IMR-90 (cell line): ENCODE results near the gene SLC9A9. TPM values are rescaled to one million over a fixed set of nuclear protein-coding genes. Genes with fewer than 3 reads are reported as not detected.
A peak's percentile ranks its signal among the peaks of the same experiment; 100 is the strongest.

Experiments
- ATAC-seq: fragments of 200-7000 bp; cut with Tn5 transposase; 2 replicates; pipeline ENCODE4 v1.9.1; 2020; ENCODE audit warnings: low read depth, mild to moderate bottlenecking, moderate library complexity
- BruUV-seq: library from RNA; stranded (reverse); fragments of 400-500 nt; replicated peaks from 2 replicates; lab custom pipeline; 2021; lab: Mats Ljungman, UMichigan
- CTCF ChIA-PET: fragments of 300-600 bp; formaldehyde crosslinking; extraction: SDS; loops from one replicate; lab custom pipeline; 2021; ENCODE audit warnings: antibody characterized with exemption; lab: Yijun Ruan, JAX
- POLR2A ChIA-PET: fragments of 300-600 bp; sonication (Branson Sonifier 250); formaldehyde crosslinking; loops from one replicate; lab custom pipeline; 2022; ENCODE audit warnings: antibody characterized with exemption; ENCODE audit not compliant: unreplicated experiment; lab: Charles Lee
- DNase-seq: peaks from one replicate; pipeline ENCODE4 v3.0.0; 2013
- H2AFZ ChIP-seq: replicated peaks from 2 replicates; pipeline ENCODE3; 2013; ENCODE audit warnings: low read length, mild to moderate bottlenecking; ENCODE audit not compliant: poor library complexity
- H2AK5ac ChIP-seq: 2 replicates; pipeline ENCODE4 v1.6.1; 2013; ENCODE audit warnings: low read depth, low read length, inconsistent platforms
- H2AK9ac ChIP-seq: replicated peaks from 2 replicates; pipeline ENCODE3; 2013; ENCODE audit warnings: mild to moderate bottlenecking, low read depth, low read length, moderate library complexity; ENCODE audit not compliant: poor library complexity
- H2BK120ac ChIP-seq: 2 replicates; pipeline ENCODE4 v1.6.1; 2013; ENCODE audit warnings: low read depth, low read length, inconsistent platforms
- H2BK15ac ChIP-seq: 3 replicates; pipeline ENCODE4 v1.6.1; 2013; ENCODE audit warnings: low read depth, low read length, inconsistent platforms
- H2BK20ac ChIP-seq: 2 replicates; pipeline ENCODE4 v1.6.1; 2013; ENCODE audit warnings: low read depth, mild to moderate bottlenecking, inconsistent platforms, low read length, moderate library complexity
- H2BK5ac ChIP-seq: 2 replicates; pipeline ENCODE4 v1.6.1; 2013; ENCODE audit warnings: mild to moderate bottlenecking, low read depth, low read length, inconsistent platforms; ENCODE audit not compliant: poor library complexity, severe bottlenecking
- H3K14ac ChIP-seq: replicated peaks from 2 replicates; pipeline ENCODE4 v1.6.1; 2013; ENCODE audit warnings: low read depth, low read length, inconsistent platforms
- H3K18ac ChIP-seq: 2 replicates; pipeline ENCODE4 v1.6.1; 2013; ENCODE audit warnings: low read depth, low read length, control low read depth
- H3K23ac ChIP-seq: 2 replicates; pipeline ENCODE4 v1.6.1; 2013; ENCODE audit warnings: low read depth, low read length, inconsistent platforms
- H3K27ac ChIP-seq: 2 replicates; pipeline ENCODE4 v1.5.1; 2013; ENCODE audit warnings: mild to moderate bottlenecking, control low read depth, low read length; ENCODE audit not compliant: insufficient read depth
- H3K27me3 ChIP-seq: 2 replicates; pipeline ENCODE4 v1.6.1; 2013; ENCODE audit warnings: low read length; ENCODE audit not compliant: control insufficient read depth, insufficient read depth
- H3K36me3 ChIP-seq: 2 replicates; pipeline ENCODE4 v1.6.1; 2013; ENCODE audit warnings: low read length, mixed read lengths; ENCODE audit not compliant: control insufficient read depth, insufficient read depth
- H3K4ac ChIP-seq: 2 replicates; pipeline ENCODE4 v1.6.1; 2013; ENCODE audit warnings: low read depth, low read length, inconsistent platforms
- H3K4me1 ChIP-seq: 2 replicates; pipeline ENCODE4 v1.6.1; 2013; ENCODE audit warnings: low read length, mixed read lengths; ENCODE audit not compliant: control insufficient read depth, insufficient read depth
- H3K4me2 ChIP-seq: 2 replicates; pipeline ENCODE4 v1.6.1; 2013; ENCODE audit warnings: low read depth, mild to moderate bottlenecking, control low read depth, low read length, moderate library complexity
- H3K4me3 ChIP-seq: 2 replicates; pipeline ENCODE4 v1.5.1; 2013; ENCODE audit warnings: low read depth, mild to moderate bottlenecking, control low read depth, low read length, moderate library complexity; ENCODE audit not compliant: insufficient read depth
- H3K56ac ChIP-seq: 2 replicates; pipeline ENCODE4 v1.6.1; 2013; ENCODE audit warnings: low read length, inconsistent platforms; ENCODE audit not compliant: insufficient read depth; ENCODE audit errors: extremely low read depth
- H3K79me1 ChIP-seq, 2 experiments: 2 replicates each; pipeline ENCODE4 v1.6.1; 2013; ENCODE audit warnings: low read length in 2 of 2, inconsistent platforms in 1 of 2, low read depth in 1 of 2
- H3K9ac ChIP-seq: 2 replicates; pipeline ENCODE4 v1.6.1; 2013; ENCODE audit warnings: low read depth, low read length, control low read depth
- H3K9me1 ChIP-seq: 2 replicates; pipeline ENCODE4 v1.6.1; 2013; ENCODE audit warnings: low read length, inconsistent platforms; ENCODE audit not compliant: insufficient read depth
- H3K9me3 ChIP-seq: 2 replicates; pipeline ENCODE4 v1.6.1; 2013; ENCODE audit warnings: low read length; ENCODE audit not compliant: control insufficient read depth, insufficient read depth
- H4K20me1 ChIP-seq: 2 replicates; pipeline ENCODE4 v1.6.1; 2013; ENCODE audit warnings: low read length, inconsistent platforms; ENCODE audit not compliant: insufficient read depth
- H4K5ac ChIP-seq: 2 replicates; pipeline ENCODE4 v1.6.1; 2013; ENCODE audit warnings: mild to moderate bottlenecking, low read depth, low read length, control low read depth
- H4K8ac ChIP-seq, 2 experiments: 2 replicates each; pipeline ENCODE4 v1.6.1; 2013; ENCODE audit warnings: low read depth in 2 of 2, low read length in 2 of 2, control low read depth in 1 of 2, inconsistent platforms in 1 of 2
- H4K91ac ChIP-seq: 2 replicates; pipeline ENCODE4 v1.6.1; 2013; ENCODE audit warnings: low read depth, low read length, inconsistent platforms; ENCODE audit not compliant: insufficient read depth
- BHLHE40 ChIP-seq: fragments of 150-350 bp; IDR thresholded peaks from 2 replicates; pipeline ENCODE4 v1.6.1; 2016; ENCODE audit warnings: mild to moderate bottlenecking, low read depth, low read length
- CEBPB ChIP-seq: IDR thresholded peaks from 2 replicates; pipeline ENCODE4 v1.6.1; 2012; ENCODE audit warnings: low read depth, low read length, improper control_type of control experiment
- CTCF ChIP-seq: conservative IDR thresholded peaks from 2 replicates; pipeline ENCODE4 v1.5.1; 2012; ENCODE audit warnings: mild to moderate bottlenecking, low read depth, low read length, improper control_type of control experiment
- NFE2L2 ChIP-seq: fragments of 150-350 bp; IDR thresholded peaks from 2 replicates; pipeline ENCODE4 v1.6.1; 2016; ENCODE audit warnings: low read depth, mild to moderate bottlenecking, low read length
- POLR2A ChIP-seq: IDR thresholded peaks from 2 replicates; pipeline ENCODE4 v1.6.1; 2012; ENCODE audit warnings: mild to moderate bottlenecking, low read depth, low read length
- RAD21 ChIP-seq: IDR thresholded peaks from 2 replicates; pipeline ENCODE4 v1.6.1; 2012; ENCODE audit warnings: low read length, improper control_type of control experiment
- USF2 ChIP-seq: fragments of 150-350 bp; IDR thresholded peaks from 2 replicates; pipeline ENCODE4 v1.6.1; 2017; ENCODE audit warnings: mild to moderate bottlenecking, antibody characterized with exemption, low read length, low read depth
- dilution Hi-C: fragments of 300-500 bp; cut with HindIII; formaldehyde crosslinking; loops from one replicate; pipeline ENCODE4 v1.14.3; 2018; ENCODE audit warnings: low sequenced_read_pairs; ENCODE audit not compliant: unreplicated experiment
- in situ Hi-C: fragments of 300-500 bp; cut with MboI; formaldehyde crosslinking; loops from 3 replicates; pipeline ENCODE4 v1.14.3; 2019; ENCODE audit warnings: low sequenced_read_pairs, inconsistent platforms, mixed read lengths
- intact Hi-C: fragments of 100-400 bp; cut with micrococcal nuclease; formaldehyde crosslinking; loops from 2 replicates; pipeline ENCODE4 v1.10.0; 2022
- polyA plus RNA-seq, 3 experiments: library from polyadenylated mRNA; depleted of rRNA; stranded (reverse); fragments of >200 nt; gene quantifications; 2 replicates each; pipeline ENCODE4 v1.2.3, GENCODE V29; 2012; ENCODE audit warnings: low replicate concordance in 1 of 3
- total RNA-seq: library from RNA; depleted of rRNA; stranded (reverse); fragments of >200 nt; gene quantifications from 2 replicates; pipeline ENCODE4 v1.2.3, GENCODE V29; 2012

SLC9A9 gene
- total and polyA plus RNA-seq, 2 of the 4 experiments (the other 2 are of a cell fraction): 1.4 to 2.3 TPM

- in situ Hi-C loops: no loop called here
These were observed 84.6 kb downstream of the SLC9A9 start for GRCh38 chr3:143763564-143764162.

More at GRCh38 chr3:143763564-143764162, 84.6 kb downstream of the SLC9A9 start:
- dilution Hi-C loops: no loop called here
- Histone ChIP-seq H3K23ac (no peak overlapping the region), H2BK120ac (no peak overlapping the region), H2BK5ac (no peak overlapping the region), H3K4me3 (no peak overlapping the region), H3K9ac (no peak overlapping the region), H2AK9ac (no peak overlapping the region), H3K4me1 (no peaks in the 10 kb centered on the region), H4K5ac (no peak overlapping the region), H3K18ac (no peak overlapping the region), H3K36me3 (no peaks in the 10 kb centered on the region), H3K79me1 (no peaks in the 10 kb centered on the region), H2AFZ (no peak overlapping the region), H2AK5ac (no peak overlapping the region), H2BK15ac (no peak overlapping the region), H3K27ac (no peak overlapping the region), H3K9me1 (no peaks in the 10 kb centered on the region), H3K9me3 (no peaks in the 10 kb centered on the region), H4K20me1 (no peaks in the 10 kb centered on the region), H3K14ac (no peak overlapping the region), H3K27me3 (no peaks in the 10 kb centered on the region), H4K8ac (no peak overlapping the region), H4K91ac (no peak overlapping the region), H2BK20ac (no peak overlapping the region), H3K56ac (no peak overlapping the region), H3K4me2 (no peak overlapping the region), H3K4ac (no peak overlapping the region)
- ChIA-PET CTCF (interaction anchor here (0.6 kb wide), 1 partner anchor 513 kb away, joined by 3 read pairs; no protein-coding TSS in a partner anchor), POLR2A (no interaction called here)
- TF ChIP-seq NFE2L2 (no peak), POLR2A (no peak), RAD21 (peak; percentile 37), CTCF (peak; percentile 36), USF2 (no peak), BHLHE40 (no peak), CEBPB (no peak)
- ATAC-seq: peak; percentile 70
- BruUV-seq: no TSS peak
- intact Hi-C loops: loop anchor here (1.0 to 2.0 kb wide), 2 partner anchors 643 to 935 kb away; no protein-coding TSS in a partner anchor
- peak; percentile 13 for DNase-seq
